Upper lobe of right lung (tissue), 1 donor: ENCODE data around the gene BRD1. TPM values are rescaled to one million over a fixed set of nuclear protein-coding genes. Genes with fewer than 3 reads are reported as not detected.
A peak's percentile ranks its signal among the peaks of the same experiment; 100 is the strongest.

ENCODE experiments used
- ATAC-seq: fragments of 200-7000 bp; cut with Tn5 transposase; one replicate; pipeline ENCODE4 v1.9.1; 2020; ENCODE audit warnings: mild to moderate bottlenecking, moderate library complexity
- DNase-seq: peaks from one replicate; pipeline ENCODE4 v3.0.0-alpha.2; 2020
- H3K27ac ChIP-seq: fragments of 200-600 bp; one replicate; pipeline ENCODE4 v1.8.0; 2022
- H3K27me3 ChIP-seq: fragments of 200-600 bp; one replicate; pipeline ENCODE4 v1.8.0; 2022; ENCODE audit warnings: mild to moderate bottlenecking
- H3K36me3 ChIP-seq: fragments of 200-600 bp; one replicate; pipeline ENCODE4 v1.8.0; 2022
- H3K4me1 ChIP-seq: fragments of 200-600 bp; one replicate; pipeline ENCODE4 v1.8.0; 2022
- H3K4me3 ChIP-seq: fragments of 200-600 bp; one replicate; pipeline ENCODE4 v1.8.0; 2022; ENCODE audit warnings: mild to moderate bottlenecking
- H3K9me3 ChIP-seq: fragments of 200-600 bp; one replicate; pipeline ENCODE4 v1.8.0; 2022
- intact Hi-C: fragments of 100-400 bp; cut with DNase I; formaldehyde crosslinking; loops from one replicate; pipeline ENCODE4 v1.11.0; 2022
- total RNA-seq: library from RNA; stranded (reverse); fragmentation: NEBNext Ultra II Directional; extraction: Animal tissue kit (Norgen Biotek cat#: 25700); gene quantifications from one replicate; pipeline ENCODE4 v1.2.1, GENCODE V29; 2021
- TF ChIP-seq, protein P1 (sequence below): fragments of 200-600 bp; IDR thresholded peaks from one replicate; pipeline ENCODE4 v1.8.0; 2022; ENCODE audit warnings: antibody characterized with exemption
- donor health status: DM: no; HTN: yes; CAD: no; lungs with severe emphysema.

The BRD1 gene
- total RNA-seq, 1 donor from 2014 or later, result 39.0 TPM

- DNase-seq, result peak; percentile 54
- intact Hi-C loops, result no loop called here
- TF ChIP-seq, protein P1, sequence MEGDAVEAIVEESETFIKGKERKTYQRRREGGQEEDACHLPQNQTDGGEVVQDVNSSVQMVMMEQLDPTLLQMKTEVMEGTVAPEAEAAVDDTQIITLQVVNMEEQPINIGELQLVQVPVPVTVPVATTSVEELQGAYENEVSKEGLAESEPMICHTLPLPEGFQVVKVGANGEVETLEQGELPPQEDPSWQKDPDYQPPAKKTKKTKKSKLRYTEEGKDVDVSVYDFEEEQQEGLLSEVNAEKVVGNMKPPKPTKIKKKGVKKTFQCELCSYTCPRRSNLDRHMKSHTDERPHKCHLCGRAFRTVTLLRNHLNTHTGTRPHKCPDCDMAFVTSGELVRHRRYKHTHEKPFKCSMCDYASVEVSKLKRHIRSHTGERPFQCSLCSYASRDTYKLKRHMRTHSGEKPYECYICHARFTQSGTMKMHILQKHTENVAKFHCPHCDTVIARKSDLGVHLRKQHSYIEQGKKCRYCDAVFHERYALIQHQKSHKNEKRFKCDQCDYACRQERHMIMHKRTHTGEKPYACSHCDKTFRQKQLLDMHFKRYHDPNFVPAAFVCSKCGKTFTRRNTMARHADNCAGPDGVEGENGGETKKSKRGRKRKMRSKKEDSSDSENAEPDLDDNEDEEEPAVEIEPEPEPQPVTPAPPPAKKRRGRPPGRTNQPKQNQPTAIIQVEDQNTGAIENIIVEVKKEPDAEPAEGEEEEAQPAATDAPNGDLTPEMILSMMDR, result no peak
These were observed 71.0 kb downstream of the BRD1 start for GRCh38 chr22:49756676-49757075.

DNA sequence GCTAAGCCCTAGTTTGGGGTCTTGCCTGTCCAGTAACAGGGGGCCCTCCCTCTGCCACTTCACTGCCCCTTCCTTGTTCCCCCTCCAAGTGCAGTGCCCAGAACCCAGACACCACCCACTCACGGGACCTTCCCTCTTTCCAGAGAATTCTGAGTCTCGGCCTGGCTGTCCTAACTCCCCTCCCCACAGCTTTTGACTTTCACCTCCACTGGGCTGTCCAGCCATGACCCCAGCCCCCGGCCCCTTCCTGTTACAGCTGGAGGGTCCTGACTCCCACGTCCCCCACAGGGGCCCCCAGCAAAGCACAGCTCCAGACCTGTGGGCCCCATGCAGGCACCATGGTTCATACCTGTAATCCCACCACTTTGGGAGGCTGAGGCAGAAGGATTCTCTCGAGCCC, 71.5 kb downstream of the BRD1 start:
- Histone ChIP-seq H3K4me1 (no peaks in the 10 kb centered on the region), H3K36me3 (no peaks in the 10 kb centered on the region), H3K4me3 (no peak overlapping the region), H3K27me3 (peaks cover 10% of the 10 kb centered on the region), H3K9me3 (no peaks in the 10 kb centered on the region), H3K27ac (no peak overlapping the region)
- TF ChIP-seq, protein P1, result no peak
- no peak for DNase-seq
- no peak for ATAC-seq
- intact Hi-C loops, result no loop called here

More at GRCh38 chr22:49756676-49757075, 71.0 kb downstream of the BRD1 start:
- Histone ChIP-seq H3K27me3 (peaks cover 10% of the 10 kb centered on the region), H3K4me1 (no peaks in the 10 kb centered on the region), H3K27ac (no peak overlapping the region), H3K4me3 (no peak overlapping the region), H3K9me3 (no peaks in the 10 kb centered on the region), H3K36me3 (no peaks in the 10 kb centered on the region)
- ATAC-seq, result no peak

DNA sequence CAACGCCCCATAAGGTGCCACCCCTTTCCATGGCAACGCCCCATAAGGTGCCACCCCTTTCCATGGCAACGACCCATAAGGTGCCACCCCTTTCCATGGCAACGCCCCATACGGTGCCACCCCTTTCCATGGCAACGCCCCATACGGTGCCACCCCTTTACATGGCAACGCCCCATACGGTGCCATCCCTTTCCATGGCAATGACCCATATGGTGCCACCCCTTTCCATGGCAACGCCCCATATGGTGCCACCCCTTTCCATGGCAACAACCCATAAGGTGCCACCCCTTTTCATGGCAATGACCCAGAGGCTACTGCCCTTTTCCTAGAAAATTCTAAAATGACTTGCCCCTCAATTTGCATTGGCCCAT, 72.1 kb downstream of the BRD1 start:
- Histone ChIP-seq H3K27me3 (peaks cover 10% of the 10 kb centered on the region), H3K9me3 (no peaks in the 10 kb centered on the region), H3K4me1 (no peaks in the 10 kb centered on the region), H3K36me3 (no peaks in the 10 kb centered on the region), H3K27ac (no peak overlapping the region), H3K4me3 (no peak overlapping the region)
- DNase-seq (no peak), ATAC-seq (no peak)
- intact Hi-C loops, result no loop called here
- TF ChIP-seq, protein P1, result no peak

GRCh38 chr22:49754696-49755630, 72.7 kb downstream of the BRD1 start:
- no peaks in the 10 kb centered on the region for H3K4me1 ChIP-seq
- DNase-seq, result peak; percentile 62

GRCh38 chr22:49753961-49754695, 73.5 kb downstream of the BRD1 start:
- no peak overlapping the region for H3K4me3 ChIP-seq
- no peak overlapping the region for H3K27ac ChIP-seq
- ATAC-seq (no peak), DNase-seq (peak; percentile 55)
- no peaks in the 10 kb centered on the region for H3K9me3 ChIP-seq
- intact Hi-C loops, result no loop called here
- H3K27me3 ChIP-seq, result peaks cover 10% of the 10 kb centered on the region
- no peaks in the 10 kb centered on the region for H3K4me1 ChIP-seq
- H3K36me3 ChIP-seq, result no peaks in the 10 kb centered on the region
- TF ChIP-seq, protein P1, result no peak

More at GRCh38 chr22:49754696-49755630, 72.7 kb downstream of the BRD1 start:
- Histone ChIP-seq H3K27ac (no peak overlapping the region), H3K9me3 (no peaks in the 10 kb centered on the region), H3K36me3 (no peaks in the 10 kb centered on the region), H3K4me3 (no peak overlapping the region), H3K27me3 (peaks cover 10% of the 10 kb centered on the region)
- TF ChIP-seq, protein P1, result no peak
- no peak for ATAC-seq
- intact Hi-C loops, result no loop called here
